Activated CD8-positive, alpha-beta memory T cell treated with anti-CD3 and anti-CD28 coated beads for 24 hours (primary cell): ENCODE data around the gene SLC12A4.
"Not testable (repeated sequence)": the region's sequence is repeated elsewhere in the genome, so short reads cannot be mapped to it uniquely, and the experiment has no call there.

ENCODE experiments used
- DNase-seq: peaks from one replicate; pipeline ENCODE4 v3.0.0-alpha.2; 2020

SLC12A4 gene

GRCh38 chr16:67968400-67969253 is at the start of gene SLC12A4:
SLC12A4 (minus strand) TSS chr16:67968637; CDS start chr16:67968553, 84 bp downstream.
- peak; percentile 96 for DNase-seq

- DNase-seq, result no peak
These were observed 47.2 kb upstream of the SLC12A4 start, which contains the start of gene DPEP2NB for GRCh38 chr16:68015681-68016080. DPEP2NB (minus strand) TSS chr16:68015911; CDS start chr16:68015770, 141 bp downstream.

DNA sequence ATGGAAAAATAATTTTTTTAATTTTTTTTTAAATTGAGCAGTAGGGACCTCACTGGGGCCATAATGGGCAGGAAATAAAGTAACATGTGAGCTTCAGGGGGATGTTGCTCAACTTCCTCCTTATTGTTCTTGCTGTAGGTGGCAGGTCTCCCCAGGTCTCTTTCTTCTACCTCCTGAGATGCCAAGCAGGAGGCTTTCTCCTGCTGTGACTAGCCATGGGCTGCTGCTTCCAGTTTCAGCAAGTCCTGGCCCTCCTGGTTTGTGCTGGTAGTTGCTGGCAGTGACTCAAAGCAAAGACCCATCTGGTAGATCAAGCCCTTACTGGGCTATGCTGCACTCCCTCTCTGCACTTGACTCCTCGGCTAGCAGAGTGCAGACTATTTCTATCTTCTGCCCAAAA is 45.0 kb upstream of the SLC12A4 start:
- DNase-seq, result peak; percentile 62

DNA sequence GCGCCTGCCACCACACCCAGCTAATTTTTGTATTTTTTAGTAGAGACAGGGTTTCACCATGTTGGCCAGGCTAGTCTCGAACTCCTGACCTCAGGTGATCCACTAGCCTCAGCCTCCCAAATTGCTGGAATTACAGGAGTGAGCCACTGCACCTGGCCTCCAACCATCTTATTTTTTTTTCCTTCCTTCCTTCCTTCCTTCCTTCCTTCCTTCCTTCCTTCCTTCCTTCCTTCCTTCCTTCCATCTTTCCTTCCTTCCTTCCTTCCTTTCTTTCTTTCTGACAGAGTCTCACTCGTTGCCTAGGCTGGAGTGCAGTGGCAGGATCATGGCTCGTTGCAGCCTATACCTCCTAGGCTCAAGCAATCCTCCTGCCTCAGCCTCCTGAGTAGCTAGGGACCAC is 41.4 kb upstream of the SLC12A4 start:
- DNase-seq, result not testable (repeated sequence)

DNA sequence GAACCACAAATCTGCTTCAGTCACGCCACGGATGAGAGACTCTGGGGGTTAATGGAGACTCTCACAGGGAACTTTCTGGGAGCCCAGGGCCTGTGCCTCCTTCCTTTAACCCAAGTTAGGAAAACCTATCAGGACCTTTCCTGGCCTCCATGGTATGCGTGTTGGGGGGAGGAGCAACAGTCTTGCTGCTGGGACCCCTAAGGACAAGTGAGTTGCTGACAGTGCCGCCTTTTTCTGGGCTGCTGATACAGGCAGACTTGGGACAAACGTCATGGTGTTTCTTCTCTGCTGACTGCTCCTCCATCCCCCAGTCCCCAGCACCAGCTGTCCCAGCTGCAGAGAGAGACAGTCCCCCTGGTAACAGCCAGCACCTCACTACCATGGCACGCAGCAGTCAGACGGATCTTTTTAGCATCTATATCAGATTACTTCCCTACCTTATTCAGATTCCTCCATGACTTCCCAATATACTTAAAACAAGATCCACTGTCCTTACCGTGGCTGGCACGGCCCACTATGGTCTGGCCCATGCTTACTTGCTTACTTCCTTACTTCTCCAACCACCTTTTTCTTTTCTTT is 40.8 kb upstream of the SLC12A4 start:
- no peak for DNase-seq

- peak; percentile 74 for DNase-seq
These were observed 37.4 kb upstream of the SLC12A4 start for GRCh38 chr16:68005786-68006286.

GRCh38 chr16:68005211-68005610 is 36.8 kb upstream of the SLC12A4 start:
- no peak for DNase-seq

GRCh38 chr16:68003031-68003430 is 34.6 kb upstream of the SLC12A4 start:
- DNase-seq, result no peak

GRCh38 chr16:68000450-68000849 is 32.0 kb upstream of the SLC12A4 start:
- no peak for DNase-seq

GRCh38 chr16:67999985-68000384 is 31.5 kb upstream of the SLC12A4 start:
- DNase-seq, result no peak

GRCh38 chr16:67998779-67999688 is 30.6 kb upstream of the SLC12A4 start, which contains the start of gene DPEP2:
DPEP2 (minus strand) TSS chr16:67999484; CDS start chr16:67993212, 6,272 bp downstream.
- peak; percentile 71 for DNase-seq

DNA sequence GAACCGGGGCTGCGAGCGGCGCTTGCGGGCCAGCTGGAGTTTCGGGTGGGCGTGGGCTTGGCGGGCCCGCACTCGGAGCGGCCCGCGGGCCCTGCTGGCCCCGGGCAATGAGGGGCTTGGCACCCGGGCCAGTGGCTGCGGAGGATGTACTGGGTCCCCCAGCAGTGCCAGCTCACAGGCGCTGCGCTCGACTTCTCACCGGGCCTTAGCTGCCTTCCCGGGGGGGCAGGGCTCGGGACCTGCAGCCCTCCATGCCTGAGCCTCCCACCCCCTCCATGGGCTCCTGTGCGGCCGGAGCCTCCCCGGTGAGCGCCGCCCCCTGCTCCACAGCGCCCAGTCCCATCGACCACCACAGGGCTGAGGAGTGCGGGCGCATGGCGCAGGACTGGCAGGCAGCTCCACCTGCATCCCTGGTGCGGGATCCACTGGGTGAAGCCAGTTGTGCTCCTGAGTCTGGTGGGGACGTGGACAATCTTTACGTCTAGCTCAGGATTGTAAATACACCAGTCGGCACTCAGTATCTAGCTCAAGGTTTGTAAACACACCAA is 29.9 kb upstream of the SLC12A4 start:
- DNase-seq, result not testable (repeated sequence)

DNA sequence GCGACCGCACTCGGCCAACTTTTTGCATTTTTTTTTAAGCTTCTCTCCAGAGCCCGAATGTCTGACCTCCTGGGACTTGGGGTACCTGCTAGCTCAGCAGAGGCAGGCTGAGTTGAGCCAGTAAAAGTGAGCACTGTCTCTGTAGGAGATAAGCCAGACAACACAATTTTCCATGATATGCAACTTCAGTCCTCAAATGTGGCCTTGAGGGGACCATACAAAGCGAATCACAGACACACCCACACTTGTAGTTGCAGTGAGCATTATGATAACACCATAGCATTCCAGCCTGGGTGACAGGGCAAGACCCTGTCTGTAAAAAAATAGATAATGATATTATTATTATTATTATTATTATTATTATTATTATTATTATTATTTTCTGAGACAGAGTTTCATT is 28.2 kb upstream of the SLC12A4 start:
- no peak for DNase-seq

DNA sequence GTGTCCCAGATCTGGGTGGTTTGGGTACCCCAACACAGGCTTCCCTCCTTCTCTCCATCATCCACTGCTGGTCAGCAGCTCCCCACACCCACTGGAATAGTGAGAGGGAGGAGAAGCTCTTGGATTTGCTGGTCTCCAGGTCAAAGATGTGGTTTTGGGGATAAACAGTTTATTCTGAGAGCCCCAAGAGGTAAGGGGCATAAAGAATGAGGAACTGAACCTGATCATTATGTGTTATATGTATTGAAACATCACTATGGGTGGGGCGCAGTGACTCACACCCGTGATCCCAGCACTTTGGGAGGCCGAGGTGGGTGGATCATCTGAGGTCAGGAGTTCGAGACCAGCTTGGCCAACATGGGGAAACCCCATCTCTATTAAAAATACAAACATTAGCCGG is 27.0 kb upstream of the SLC12A4 start:
- peak; percentile 70 for DNase-seq

GRCh38 chr16:67994040-67994408 is 25.6 kb upstream of the SLC12A4 start:
- DNase-seq, result not testable (repeated sequence)

GRCh38 chr16:67993207-67994039 is 25.0 kb upstream of the SLC12A4 start:
- peak; percentile 94 for DNase-seq

- DNase-seq, result no peak
These were observed 24.3 kb upstream of the SLC12A4 start for GRCh38 chr16:67992661-67993206.

DNA sequence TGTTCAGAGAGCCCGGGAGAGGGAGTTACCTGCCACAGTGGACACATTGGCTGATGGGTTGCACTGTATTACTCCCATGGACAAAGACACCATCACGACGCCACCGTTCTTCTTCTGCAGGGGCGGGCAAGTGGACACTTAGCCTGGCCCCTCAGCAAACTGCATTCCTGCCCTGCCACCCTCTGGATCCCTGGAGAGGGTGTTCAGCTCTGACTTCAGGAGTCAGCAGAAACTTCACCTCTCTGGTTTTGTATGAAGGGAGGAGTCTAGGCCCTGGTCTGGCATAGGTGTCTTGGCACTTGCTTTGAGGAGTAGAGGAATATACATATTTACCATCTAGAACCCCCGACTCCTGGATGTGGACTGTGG is 21.6 kb upstream of the SLC12A4 start:
- DNase-seq, result no peak

GRCh38 chr16:67989322-67990017 is 21.0 kb upstream of the SLC12A4 start:
- DNase-seq, result no peak

- DNase-seq, result no peak
These were observed 20.2 kb upstream of the SLC12A4 start for GRCh38 chr16:67988675-67989074.
